ENCODE results near the gene PPDPF.

Gene PPDPF

DNA sequence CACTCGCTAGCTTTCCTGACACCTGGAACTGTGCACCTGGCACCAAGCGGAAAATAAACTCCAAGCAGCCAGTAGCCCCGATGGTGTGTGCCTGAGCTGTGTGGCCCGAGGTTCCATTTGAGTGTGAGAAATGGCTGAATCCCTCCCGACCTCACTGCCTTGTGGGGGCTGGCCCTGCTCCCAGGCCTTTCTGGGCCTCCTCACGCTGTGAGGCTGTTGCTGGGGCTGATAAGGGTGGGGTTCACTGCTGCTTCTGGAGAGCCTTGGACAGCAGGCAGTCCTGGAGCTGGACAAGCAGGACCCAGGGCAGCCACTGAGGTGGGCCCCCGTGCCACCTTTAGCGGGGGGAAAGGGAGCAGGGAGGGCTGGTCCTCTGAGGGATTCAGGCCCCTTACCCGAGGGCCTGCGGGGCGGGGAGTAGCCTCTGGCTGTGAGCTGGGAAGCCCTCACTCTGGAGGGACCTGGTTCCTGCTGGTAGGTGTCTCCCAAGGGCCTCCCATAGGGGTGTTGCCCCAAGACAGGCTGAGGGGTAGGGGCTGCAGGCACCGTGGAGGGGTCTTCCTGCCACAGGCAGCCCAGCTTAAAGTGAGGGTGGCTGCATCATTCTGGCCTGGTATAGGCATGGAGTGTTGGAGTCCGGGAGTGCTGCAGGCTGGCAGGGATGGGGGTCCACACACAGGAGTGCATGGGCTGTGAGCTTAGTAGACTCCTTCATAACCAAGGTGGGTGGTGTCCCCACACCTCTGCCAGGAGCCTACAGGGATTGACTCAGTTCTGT lies 1.7 kb downstream of the PPDPF start:
- no peak for DNase-seq

DNA sequence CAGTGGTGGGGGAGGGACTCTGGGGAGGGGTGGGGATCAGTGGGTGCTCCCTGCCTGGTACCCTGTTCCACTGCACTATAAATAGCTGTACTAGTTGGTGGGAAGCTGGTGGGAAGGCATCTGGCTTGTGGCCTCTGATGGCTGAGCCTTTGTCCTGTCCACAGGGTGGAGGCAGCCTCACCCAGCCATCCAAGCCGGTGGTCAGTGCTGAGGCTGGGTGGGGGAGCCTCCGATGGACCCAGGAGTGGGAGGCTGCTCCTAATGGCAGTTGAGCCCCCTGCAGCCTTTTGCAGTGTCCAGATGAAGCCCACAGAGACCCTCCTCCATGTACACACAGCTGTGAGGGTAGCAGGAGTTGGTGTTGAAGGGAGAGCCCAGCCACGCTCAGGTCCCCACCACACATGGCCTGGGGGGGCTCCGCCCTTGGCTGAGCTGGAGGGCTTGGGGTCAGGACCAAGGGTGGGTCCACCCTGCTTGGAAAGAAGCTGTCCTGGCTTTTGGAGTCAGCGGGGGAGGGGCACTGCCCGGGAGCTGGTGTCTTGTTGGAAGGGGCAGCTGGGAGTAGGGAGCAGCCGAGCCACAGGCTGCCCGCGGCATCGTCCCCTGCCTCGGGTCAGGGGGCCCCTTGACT lies 2.5 kb downstream of the PPDPF start:
- no peak for DNase-seq

- no peak for DNase-seq
These were observed 4.6 kb downstream of the PPDPF start for GRCh38 chr20:63525185-63525584.

GRCh38 chr20:63525971-63526370 lies 5.4 kb downstream of the PPDPF start:
- no peak for DNase-seq

DNA sequence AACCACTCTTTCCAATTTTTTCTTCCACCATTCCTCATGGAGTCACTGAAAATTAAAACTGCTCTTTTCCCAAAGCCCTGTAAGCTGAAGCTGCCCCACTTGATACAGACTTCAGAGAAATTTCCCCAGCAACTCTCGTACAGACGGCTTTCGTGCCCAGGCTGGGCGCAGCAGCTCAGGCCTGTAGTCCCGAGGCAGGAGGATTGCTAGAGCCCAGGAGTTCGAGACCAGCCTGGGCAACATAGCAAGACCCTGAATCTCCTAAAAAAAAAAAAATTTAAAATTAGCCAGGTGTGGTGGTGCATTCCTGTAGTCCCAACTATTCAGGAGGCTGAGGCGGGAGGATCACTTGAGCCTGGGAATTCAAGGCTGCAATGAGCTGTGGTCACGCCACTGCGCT lies 6.6 kb downstream of the PPDPF start:
- no peak for DNase-seq

- DNase-seq = no peak
These were observed 8.8 kb downstream of the PPDPF start for GRCh38 chr20:63529180-63529860.

GRCh38 chr20:63529861-63530787 lies 9.6 kb downstream of the PPDPF start:
- no peak for DNase-seq

DNA sequence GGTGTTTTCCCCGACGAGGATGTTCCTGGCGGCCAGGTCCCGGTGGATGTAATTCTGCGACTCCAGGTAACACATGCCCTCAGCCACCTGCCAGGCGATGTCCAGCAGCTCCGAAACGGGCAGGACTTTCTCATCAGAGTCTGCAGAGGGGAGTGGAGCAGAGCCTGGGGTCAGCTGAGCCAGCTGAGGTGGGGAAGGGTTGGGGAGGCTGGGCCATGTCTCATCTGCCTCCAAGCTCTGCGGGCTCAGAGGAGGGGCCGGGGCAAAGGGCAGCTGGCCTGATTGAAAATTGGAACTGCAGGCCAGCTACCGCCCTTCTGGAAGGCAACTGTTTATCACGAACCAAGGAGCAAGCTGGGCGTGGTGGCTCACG lies 10.2 kb downstream of the PPDPF start:
- DNase-seq = no peak

GRCh38 chr20:63531686-63532448 lies 11.3 kb downstream of the PPDPF start:
- DNase-seq = no peak

DNA sequence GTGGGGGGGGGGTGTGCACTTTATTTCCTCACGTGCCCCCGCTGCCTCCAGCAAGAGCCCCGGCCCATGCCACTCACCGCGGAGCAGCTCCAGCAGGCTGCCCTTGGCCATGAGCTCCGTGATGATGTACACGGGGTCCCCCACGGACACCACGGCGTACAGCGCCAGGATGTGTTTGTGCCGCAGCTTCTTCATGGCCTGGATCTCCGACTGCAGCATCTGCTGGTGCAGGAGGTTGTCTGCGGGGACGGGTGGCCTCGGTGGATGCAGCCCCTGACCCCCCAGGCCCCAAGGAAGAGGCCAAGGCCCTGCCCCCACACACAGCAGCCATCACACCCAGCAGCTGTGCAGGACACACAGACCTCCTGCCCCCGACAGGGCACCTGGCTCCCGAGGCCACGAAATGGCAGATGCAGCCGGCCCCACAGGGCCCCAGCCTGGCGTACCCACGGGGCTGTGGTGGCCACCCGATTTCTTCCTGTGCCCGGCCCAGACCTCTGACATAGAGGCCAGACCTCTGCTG lies 11.9 kb downstream of the PPDPF start:
- no peak for DNase-seq

DNA sequence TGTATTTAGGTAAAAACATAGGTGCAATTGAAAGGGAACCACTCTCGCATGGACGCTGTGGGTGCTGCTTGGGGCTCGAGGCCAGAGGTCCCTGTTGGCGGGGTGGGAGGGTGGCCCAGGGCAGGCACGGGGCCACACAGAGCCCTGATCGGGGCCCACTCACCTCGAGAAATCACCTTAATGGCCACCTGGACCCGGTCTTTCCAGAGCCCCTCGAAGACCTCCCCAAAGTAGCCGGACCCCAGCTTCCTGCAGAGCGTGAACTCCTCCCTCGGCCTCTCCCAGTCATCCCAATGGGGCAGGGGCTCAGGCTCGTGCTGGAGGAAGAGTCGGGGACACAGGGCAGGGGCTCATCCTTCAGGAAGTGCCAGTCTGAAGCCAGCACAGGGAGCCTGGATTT lies 12.8 kb downstream of the PPDPF start:
- no peak for DNase-seq

GRCh38 chr20:63533871-63534393 lies 13.4 kb downstream of the PPDPF start:
- no peak for DNase-seq

GRCh38 chr20:63534427-63534830 lies 13.9 kb downstream of the PPDPF start:
- DNase-seq = no peak

GRCh38 chr20:63534831-63535651 lies 14.5 kb downstream of the PPDPF start:
- no peak for DNase-seq

GRCh38 chr20:63536241-63536977 lies 15.8 kb downstream of the PPDPF start:
- DNase-seq = no peak

DNA sequence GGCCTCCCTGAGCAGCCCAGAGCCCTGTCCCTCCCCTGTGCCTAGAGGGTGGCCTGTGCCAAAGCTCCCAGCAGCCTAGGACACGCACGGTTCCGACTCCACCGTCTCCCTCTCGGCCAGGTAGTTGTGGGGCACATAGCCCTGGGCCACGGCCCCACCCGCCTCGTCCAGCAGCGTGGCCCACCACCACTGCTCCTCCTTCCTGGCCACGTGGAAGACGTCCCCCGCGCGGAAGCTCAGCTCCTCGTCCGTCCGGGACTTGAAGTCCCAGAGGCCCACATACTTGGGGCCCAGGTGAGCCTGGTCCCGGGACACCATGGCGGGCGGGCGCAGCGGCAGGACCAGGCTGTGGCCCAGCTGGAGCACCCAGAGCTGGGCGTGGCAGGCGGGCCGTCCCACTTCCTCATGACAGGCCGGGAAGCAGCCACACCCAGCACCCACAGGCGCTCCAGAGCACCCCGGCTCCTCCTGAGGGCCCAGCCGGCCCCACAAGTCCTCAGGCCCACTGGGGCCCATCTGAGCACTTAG lies 16.5 kb downstream of the PPDPF start, which contains the start of gene PTK6:
PTK6 (minus strand) TSS at position 380 of the 528 bp plus-strand sequence; CDS start at position 318, 62 bp downstream.
- DNase-seq = no peak

- peak; percentile 62 for DNase-seq
These were observed 17.1 kb downstream of the PPDPF start for GRCh38 chr20:63537525-63538203.

DNA sequence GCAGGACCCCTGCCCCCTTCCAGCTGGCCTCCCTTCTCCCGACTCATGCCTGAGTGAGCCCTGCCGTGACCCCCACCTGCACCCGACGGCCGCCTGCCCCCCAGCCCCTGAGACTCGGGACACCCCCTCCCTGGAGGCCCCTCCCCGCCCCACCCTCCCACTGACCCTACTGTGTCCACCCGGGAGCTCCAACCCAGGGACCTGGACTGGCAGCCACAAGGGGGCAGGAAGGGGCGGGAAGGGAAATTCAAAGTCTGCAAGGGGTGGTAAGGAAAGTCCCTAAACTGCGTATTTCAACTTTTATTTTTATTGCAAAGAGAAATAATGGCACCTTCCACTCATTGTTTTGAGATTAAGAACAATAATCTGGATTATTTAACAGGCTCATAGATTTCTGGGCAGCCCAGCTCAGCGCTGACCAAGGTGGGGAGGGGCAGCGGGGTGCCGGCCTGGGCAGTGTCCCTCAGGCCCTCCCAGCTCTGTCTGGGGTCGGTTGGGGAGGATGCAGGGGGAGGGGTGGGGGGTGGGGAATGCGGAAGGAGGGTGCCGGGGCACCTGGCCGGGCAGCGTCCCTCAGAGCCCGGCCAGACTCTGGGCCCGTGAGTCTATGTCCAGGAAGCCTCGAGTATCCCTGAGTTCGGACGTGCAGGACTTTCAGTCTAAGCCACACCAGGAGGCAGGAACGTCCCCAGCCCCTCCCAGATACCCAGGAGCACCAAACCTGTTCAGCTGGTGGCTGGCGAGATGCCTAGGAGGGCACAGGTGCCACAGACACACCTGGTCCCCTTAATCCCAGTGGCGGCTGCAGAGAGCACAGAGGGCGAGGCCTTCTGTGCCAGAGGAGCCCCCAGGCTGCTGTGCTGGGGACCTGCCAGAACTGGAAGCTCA lies 17.9 kb downstream of the PPDPF start:
- DNase-seq = peak; percentile 85

Measured in NCI-H1105 treated with DMSO at 0.1 percent for 48 hours (cell line).